Stimulated activated CD4-positive, alpha-beta T cell treated with anti-CD3 and anti-CD28 coated beads, Interleukin-1b, Interleukin-23, amount 100 ng/mL, for 48 hours (primary cell): ENCODE data around the gene B4GALT2.
A peak's percentile ranks its signal among the peaks of the same experiment; 100 is the strongest.

Experiments
- DNase-seq: peaks from one replicate; pipeline ENCODE4 v3.0.0-alpha.2; 2020

The B4GALT2 gene

GRCh38 chr1:44030605-44031251 is 51.7 kb downstream of the B4GALT2 start:
- peak; percentile 31 for DNase-seq

- DNase-seq = peak; percentile 46
These were observed 52.5 kb downstream of the B4GALT2 start, which contains the start of gene SLC6A9 for GRCh38 chr1:44031252-44032169. SLC6A9 (minus strand) TSS chr1:44031462; CDS start chr1:44024277, 7,185 bp downstream.

- no peak for DNase-seq
These were observed 53.3 kb downstream of the B4GALT2 start for GRCh38 chr1:44032170-44032790.

GRCh38 chr1:44033041-44033575 is 54.1 kb downstream of the B4GALT2 start:
- no peak for DNase-seq

- DNase-seq = no peak
These were observed 54.7 kb downstream of the B4GALT2 start for GRCh38 chr1:44033756-44034155.

- DNase-seq = no peak
These were observed 55.4 kb downstream of the B4GALT2 start for GRCh38 chr1:44034423-44034822.

GRCh38 chr1:44034976-44035716 is 56.1 kb downstream of the B4GALT2 start:
- DNase-seq = no peak

GRCh38 chr1:44035726-44036408 is 56.9 kb downstream of the B4GALT2 start:
- no peak for DNase-seq

- peak; percentile 66 for DNase-seq
These were observed 57.6 kb downstream of the B4GALT2 start for GRCh38 chr1:44036409-44037139.

- no peak for DNase-seq
These were observed 58.1 kb downstream of the B4GALT2 start for GRCh38 chr1:44037154-44037553.

- no peak for DNase-seq
These were observed 60.1 kb downstream of the B4GALT2 start for GRCh38 chr1:44038876-44039657.

- DNase-seq = no peak
These were observed 61.4 kb downstream of the B4GALT2 start for GRCh38 chr1:44040418-44040817.
